SK-N-SH (cell line): ENCODE measurements around the gene CCNY. TPM values are rescaled to one million over a fixed set of nuclear protein-coding genes. Genes with fewer than 3 reads are reported as not detected.

Source experiments
- CTCF ChIA-PET: fragments of 300-600, 350-600 bp; formaldehyde crosslinking; extraction: SDS; loops from one replicate; lab custom pipeline; 2021; lab: Yijun Ruan, JAX
- POLR2A ChIA-PET: fragments of 350-600 bp; sonication (Branson Sonifier 250); formaldehyde crosslinking; extraction: SDS; loops from one replicate; lab custom pipeline; 2020; ENCODE audit warnings: antibody characterized with exemption, inconsistent platforms; lab: Yijun Ruan, JAX
- DNase-seq: peaks from one replicate; pipeline ENCODE4 v3.0.0; 2012
- H2AFZ ChIP-seq: fragments of 200-600 bp; sonication (generic); 2 replicates; pipeline ENCODE4 v1.8.1; 2016; ENCODE audit warnings: antibody characterized with exemption, mild to moderate bottlenecking, low read depth
- H3F3A ChIP-seq: fragments of 200-600 bp; sonication (generic); replicated peaks from 2 replicates; pipeline ENCODE3; 2016; ENCODE audit warnings: antibody characterized with exemption, mild to moderate bottlenecking; ENCODE audit not compliant: insufficient read depth
- H3K27ac ChIP-seq, 2 experiments: fragments of 200-500 bp in 1 of 2; fragments of 200-600 bp in 1 of 2; sonication (Bioruptor generic) in 1 of 2; sonication (generic), shearing (Covaris generic) in 1 of 2; 2 replicates each; pipeline versions ENCODE4 v1.5.1 to v1.6.1; 2014 to 2016; ENCODE audit warnings: low read depth in 2 of 2, inconsistent platforms in 1 of 2, low read length in 1 of 2, mild to moderate bottlenecking in 1 of 2, mixed read lengths in 1 of 2
- H3K27me3 ChIP-seq: fragments of 200-600 bp; sonication (generic), shearing (Covaris generic); 2 replicates; pipeline ENCODE4 v1.6.1; 2016; ENCODE audit warnings: mixed run types; ENCODE audit not compliant: insufficient read depth
- H3K36me3 ChIP-seq, 2 experiments: fragments of 200-500 bp in 1 of 2; fragments of 200-600 bp in 1 of 2; sonication (Bioruptor generic) in 1 of 2; sonication (generic) in 1 of 2; replicated peaks in 1 of 2; 2 replicates each; pipeline versions ENCODE3 to v1.5.1; 2014 to 2016; ENCODE audit warnings: low read length in 1 of 2, mild to moderate bottlenecking in 1 of 2; ENCODE audit not compliant: insufficient read depth in 2 of 2, control insufficient read depth in 1 of 2
- H3K4me1 ChIP-seq, 2 experiments: fragments of 200-500 bp in 1 of 2; fragments of 200-600 bp in 1 of 2; sonication (Bioruptor generic) in 1 of 2; sonication (generic), shearing (Covaris generic) in 1 of 2; 2 replicates each; pipeline versions ENCODE4 v1.5.1 to v1.6.1; 2014 to 2016; ENCODE audit warnings: low read depth in 1 of 2, low read length in 1 of 2, mixed run types in 1 of 2; ENCODE audit not compliant: insufficient read depth in 2 of 2, control insufficient read depth in 1 of 2
- H3K4me2 ChIP-seq: fragments of 200-600 bp; sonication (generic), shearing (Covaris generic); 2 replicates; pipeline ENCODE4 v1.6.1; 2017; ENCODE audit warnings: mixed run types
- H3K4me3 ChIP-seq, 2 experiments: fragments of 200-500 bp in 1 of 2; fragments of 200-600 bp in 1 of 2; sonication (Bioruptor generic) in 1 of 2; sonication (generic), shearing (Covaris generic) in 1 of 2; 2 replicates each; pipeline versions ENCODE4 v1.5.1 to v1.8.1; 2014 to 2016; ENCODE audit warnings: low read depth in 2 of 2, inconsistent platforms in 1 of 2, low read length in 1 of 2, mild to moderate bottlenecking in 1 of 2, mixed read lengths in 1 of 2, moderate library complexity in 1 of 2
- H3K79me2 ChIP-seq: fragments of 200-600 bp; sonication (generic); 2 replicates; pipeline ENCODE4 v1.8.1; 2017; ENCODE audit warnings: mild to moderate bottlenecking; ENCODE audit not compliant: insufficient read depth
- H3K9ac ChIP-seq: fragments of 200-600 bp; sonication (generic); 2 replicates; pipeline ENCODE4 v1.6.1; 2017; ENCODE audit warnings: mixed run types
- H3K9me2 ChIP-seq: fragments of 200-600 bp; sonication (generic); 2 replicates; pipeline ENCODE4 v1.6.1; 2017; ENCODE audit warnings: mixed run types
- H3K9me3 ChIP-seq: fragments of 200-600 bp; sonication (generic); 2 replicates; pipeline ENCODE4 v1.6.1; 2017; ENCODE audit warnings: mixed run types, mild to moderate bottlenecking, moderate library complexity
- H4K20me1 ChIP-seq: fragments of 200-600 bp; sonication (generic); 2 replicates; pipeline ENCODE4 v1.6.1; 2017; ENCODE audit warnings: mild to moderate bottlenecking, mixed run types; ENCODE audit not compliant: insufficient read depth
- EP300 ChIP-seq, 2 experiments: IDR thresholded peaks; 2 replicates each; pipeline versions ENCODE4 v1.4.0 to v1.6.1; 2012; ENCODE audit warnings: borderline replicate concordance in 1 of 2, low read depth in 1 of 2, low read length in 1 of 2
- FOXM1 ChIP-seq: IDR thresholded peaks from 2 replicates; pipeline ENCODE4 v1.4.0; 2012; ENCODE audit warnings: low read depth, mild to moderate bottlenecking
- MEF2A ChIP-seq: IDR thresholded peaks from 2 replicates; pipeline ENCODE4 v1.4.0; 2012; ENCODE audit warnings: low read depth, borderline replicate concordance
- MXI1 ChIP-seq: IDR thresholded peaks from 2 replicates; pipeline ENCODE4 v1.6.1; 2012; ENCODE audit warnings: mild to moderate bottlenecking, low read depth, low read length, improper control_type of control experiment
- NFIC ChIP-seq: IDR thresholded peaks from 2 replicates; pipeline ENCODE4 v1.4.0; 2012; ENCODE audit warnings: borderline replicate concordance
- RCOR1 ChIP-seq: fragments of 150-350 bp; IDR thresholded peaks from 2 replicates; pipeline ENCODE4 v1.6.1; 2017; ENCODE audit warnings: antibody characterized with exemption, low read length
- REST ChIP-seq: IDR thresholded peaks from 2 replicates; pipeline ENCODE4 v1.6.1; 2012; ENCODE audit warnings: mild to moderate bottlenecking, low read depth, low read length, moderate library complexity
- SIN3A ChIP-seq: IDR thresholded peaks from 2 replicates; pipeline ENCODE4 v1.6.1; 2012; ENCODE audit warnings: low read depth, mild to moderate bottlenecking, low read length, moderate library complexity, borderline replicate concordance
- SMC3 ChIP-seq: IDR thresholded peaks from 2 replicates; pipeline ENCODE4 v1.6.1; 2012; ENCODE audit warnings: low read depth, low read length, improper control_type of control experiment
- TAF1 ChIP-seq: IDR thresholded peaks from 2 replicates; pipeline ENCODE4 v1.6.1; 2012; ENCODE audit warnings: low read depth, mild to moderate bottlenecking, low read length, moderate library complexity, borderline replicate concordance
- TCF12 ChIP-seq: IDR thresholded peaks from 2 replicates; pipeline ENCODE4 v1.4.0; 2012
- TEAD4 ChIP-seq: IDR thresholded peaks from 2 replicates; pipeline ENCODE4 v1.4.0; 2012; ENCODE audit warnings: mild to moderate bottlenecking, borderline replicate concordance; ENCODE audit not compliant: insufficient read depth
- USF1 ChIP-seq: IDR thresholded peaks from 2 replicates; pipeline ENCODE4 v1.4.0; 2012; ENCODE audit warnings: low read depth, borderline replicate concordance
- YY1 ChIP-seq: IDR thresholded peaks from 2 replicates; pipeline ENCODE4 v1.4.0; 2012; ENCODE audit warnings: low read depth, mild to moderate bottlenecking
- ZBTB33 ChIP-seq: IDR thresholded peaks from 2 replicates; pipeline ENCODE4 v1.4.0; 2012; ENCODE audit warnings: low read depth, borderline replicate concordance
- WGBS: methylation state at CpG from one replicate; pipeline ENCODE4 v1.1.6; 2017; ENCODE audit warnings: low lambda C conversion rate; 5-methylcytosine and 5-hydroxymethylcytosine counted together
- polyA plus RNA-seq, 3 experiments: library from polyadenylated mRNA; depleted of rRNA; stranded (reverse); fragments of >200 nt; gene quantifications; 2 replicates each; pipeline ENCODE4 v1.2.3, GENCODE V29; 2012

The CCNY gene
- polyA plus RNA-seq, 1 of the 3 experiments (the other 2 are of a cell fraction): 29.4 TPM

GRCh38 chr10:35464825-35465456 is 128.6 kb downstream of the CCNY start:
- no peaks in the 10 kb centered on the region for H3K27me3 ChIP-seq
- H3K4me3 ChIP-seq: no peak overlapping the region
- no peak overlapping the region for H2AFZ ChIP-seq
- peaks cover 24 to 47% of the 10 kb centered on the region in 2 experiments for H3K4me1 ChIP-seq
- peaks cover 86% of the 10 kb centered on the region for H3K79me2 ChIP-seq
- no peak overlapping the region for H3K9ac ChIP-seq
- ChIA-PET POLR2A (no interaction called here), CTCF (interaction anchor here (1.1 kb wide), 1 partner anchor 16 kb away, joined by 3 read pairs; no protein-coding TSS in a partner anchor)
- no peaks in the 10 kb centered on the region for H3F3A ChIP-seq
- no peaks in the 10 kb centered on the region for H3K36me3 ChIP-seq
- no peak for DNase-seq
- no peak overlapping the region for H3K4me2 ChIP-seq
- no peak overlapping the region for H3K27ac ChIP-seq
- WGBS: 93% methylated on average over 11 of the region's 11 CpGs
- no peaks in the 10 kb centered on the region for H3K9me2 ChIP-seq
- TF ChIP-seq SMC3: no peak
- TF ChIP-seq TAF1: no peak
- TF ChIP-seq TCF12: no peak
- TF ChIP-seq MXI1: no peak
- TF ChIP-seq EP300 (IDR thresholded peaks at IDR 0.05; ENCODE audit: borderline replicate concordance in 1 of 2, low read depth in 1 of 2, low read length in 1 of 2): no peak
- no peak for TF ChIP-seq NFIC
- no peak for TF ChIP-seq ZBTB33
- no peak for TF ChIP-seq RCOR1
- no peak for TF ChIP-seq REST
- TF ChIP-seq TEAD4: no peak
- no peak for TF ChIP-seq FOXM1
- TF ChIP-seq YY1: no peak
- TF ChIP-seq USF1: no peak
- TF ChIP-seq MEF2A: no peak
- no peak for TF ChIP-seq SIN3A
- peaks cover 95% of the 10 kb centered on the region for H4K20me1 ChIP-seq
- H3K9me3 ChIP-seq: no peaks in the 10 kb centered on the region
